Measurements from ENCODE around the gene AOC2. TPM values are rescaled to one million over a fixed set of nuclear protein-coding genes. Genes with fewer than 3 reads are reported as not detected.

The AOC2 gene
- total and polyA plus RNA-seq, 10 of the 15 experiments (the other 5 are each of a cell fraction or from before 2014, with no cell fraction given), result 0.08 to 1.9 (median 0.62) TPM

- TF ChIP-seq CUX1 (IDR thresholded peaks at IDR 0.05; ENCODE audit: insufficient replicate concordance, low read depth, low read length), result no peak
- TF ChIP-seq POU2F2 (IDR thresholded peaks at IDR 0.05; ENCODE audit: borderline replicate concordance, low read depth, low read length), result no peak
- no peak for TF ChIP-seq ZNF687 (IDR thresholded peaks at IDR 0.05)
- no peak for TF ChIP-seq RBBP5 (conservative IDR thresholded peaks at IDR 0.05)
Measured at GRCh38 chr17:42832213-42832933, 12.0 kb upstream of the AOC2 start (continued).

Data from GM12878 (cell line).